Activated naive CD8-positive, alpha-beta T cell (primary cell): ENCODE data around the gene RBMS1.
A peak's percentile ranks its signal among the peaks of the same experiment; 100 is the strongest.
"Not testable (repeated sequence)": the region's sequence is repeated elsewhere in the genome, so short reads cannot be mapped to it uniquely, and the experiment has no call there.

ENCODE experiments used
- H3K27ac Mint-ChIP-seq: one replicate; pipeline ENCODE4 v1.8.0; 2021; ENCODE audit warnings: mixed read lengths
- H3K27me3 Mint-ChIP-seq: one replicate; pipeline ENCODE4 v1.8.0; 2021; ENCODE audit warnings: mixed read lengths
- H3K36me3 Mint-ChIP-seq: one replicate; pipeline ENCODE4 v1.8.0; 2021; ENCODE audit warnings: mixed read lengths
- H3K4me1 Mint-ChIP-seq: one replicate; pipeline ENCODE4 v1.8.0; 2021; ENCODE audit warnings: low read depth, mixed read lengths
- H3K4me3 Mint-ChIP-seq: one replicate; pipeline ENCODE4 v1.8.0; 2021; ENCODE audit warnings: mild to moderate bottlenecking, mixed read lengths
- H3K9me3 Mint-ChIP-seq: one replicate; pipeline ENCODE4 v1.8.0; 2021; ENCODE audit warnings: low read depth, mixed read lengths

RBMS1 gene

DNA sequence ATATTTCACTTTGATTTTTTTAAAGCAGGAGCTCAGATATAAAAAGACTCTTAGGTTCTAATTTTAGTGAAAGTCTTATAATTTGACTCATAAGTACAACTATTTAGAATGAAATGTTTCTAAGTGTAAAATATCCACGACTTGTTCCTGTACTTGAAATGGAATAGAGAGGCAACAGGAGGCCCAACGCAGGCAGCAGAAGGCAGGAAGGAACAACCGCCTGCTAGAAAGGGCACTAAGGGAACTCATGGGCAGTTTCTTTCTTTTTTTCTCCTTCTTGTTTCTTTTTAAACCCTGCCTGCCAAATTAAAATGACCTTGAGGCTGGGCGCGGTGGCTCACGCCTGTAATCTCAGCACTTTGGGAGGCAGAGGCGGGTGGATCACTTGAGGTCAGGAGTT lies 51.0 kb downstream of the RBMS1 start:
- Mint-ChIP-seq H3K27me3 (no peaks in the 10 kb centered on the region), H3K4me3 (no peak overlapping the region), H3K36me3 (peaks cover 23% of the 10 kb centered on the region), H3K4me1 (peaks cover 14% of the 10 kb centered on the region), H3K27ac (no peak overlapping the region), H3K9me3 (peaks cover 3% of the 10 kb centered on the region)

DNA sequence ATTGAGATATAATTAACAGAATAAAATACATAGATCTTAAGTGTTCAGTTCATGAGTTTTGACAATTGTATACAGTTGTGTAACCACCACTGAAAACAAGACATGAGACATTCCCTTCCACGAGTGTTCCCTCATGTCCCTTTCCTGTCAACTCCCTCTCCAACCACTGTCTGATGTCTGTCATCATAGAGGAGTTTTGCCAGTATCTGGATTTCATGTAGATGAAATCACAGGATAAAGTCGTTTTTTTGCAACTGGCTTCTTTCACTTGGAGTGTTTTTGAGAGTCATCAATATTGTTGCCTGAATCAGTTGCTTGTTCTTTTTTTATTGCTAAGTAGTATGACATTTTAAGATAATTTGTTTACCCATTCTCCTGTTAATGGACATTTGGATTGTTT lies 52.7 kb downstream of the RBMS1 start:
- Mint-ChIP-seq H3K27ac (no peak overlapping the region), H3K27me3 (no peaks in the 10 kb centered on the region), H3K36me3 (peaks cover 22% of the 10 kb centered on the region), H3K9me3 (peaks cover 3% of the 10 kb centered on the region), H3K4me1 (peaks cover 9% of the 10 kb centered on the region), H3K4me3 (no peak overlapping the region)

DNA sequence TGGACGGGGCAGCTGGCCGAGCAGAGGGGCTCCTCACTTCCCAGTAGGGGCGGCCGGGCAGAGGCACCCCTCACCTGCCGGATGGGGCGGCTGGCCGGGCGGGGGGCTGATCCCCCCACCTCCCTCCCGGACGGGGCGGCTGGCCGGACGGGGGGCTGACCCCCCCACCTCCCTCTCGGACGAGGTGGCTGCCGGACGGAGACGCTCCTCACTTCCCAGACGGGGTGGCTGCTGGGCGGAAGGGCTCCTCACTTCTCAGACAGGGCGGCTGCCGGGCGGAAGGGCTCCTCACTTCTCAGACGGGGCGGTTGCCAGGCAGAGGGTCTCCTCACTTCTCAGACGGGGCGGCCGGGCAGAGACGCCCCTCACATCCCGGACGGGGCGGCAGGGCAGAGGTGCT lies 54.6 kb downstream of the RBMS1 start:
- H3K4me3 Mint-ChIP-seq, H3K27ac Mint-ChIP-seq, H3K27me3 Mint-ChIP-seq, H3K9me3 Mint-ChIP-seq: not testable (repeated sequence)
- Mint-ChIP-seq H3K4me1 (peaks cover 18% of the 10 kb centered on the region), H3K36me3 (peaks cover 17% of the 10 kb centered on the region)

DNA sequence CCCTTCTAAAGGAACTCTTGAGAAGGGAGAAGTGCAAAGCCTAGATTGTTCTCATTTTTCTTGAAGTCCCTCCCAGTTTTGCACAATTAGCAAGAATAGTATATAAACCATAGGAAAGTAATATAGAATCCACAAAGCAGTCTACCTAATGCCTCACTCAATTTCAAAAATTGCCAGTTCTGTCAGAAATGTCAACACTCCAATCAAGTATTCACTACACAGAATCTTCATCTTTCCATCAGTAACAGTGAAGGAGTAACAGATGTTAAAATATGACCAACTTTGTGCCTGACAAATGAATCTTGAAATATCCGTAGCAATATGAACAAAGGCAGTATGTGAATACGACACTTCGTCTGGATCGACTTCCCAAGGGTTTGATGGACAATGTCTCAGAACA lies 56.3 kb downstream of the RBMS1 start:
- Mint-ChIP-seq H3K9me3 (no peaks in the 10 kb centered on the region), H3K27me3 (no peaks in the 10 kb centered on the region), H3K4me3 (no peak overlapping the region), H3K36me3 (peaks cover 18% of the 10 kb centered on the region), H3K27ac (no peak overlapping the region), H3K4me1 (peaks cover 32% of the 10 kb centered on the region)

DNA sequence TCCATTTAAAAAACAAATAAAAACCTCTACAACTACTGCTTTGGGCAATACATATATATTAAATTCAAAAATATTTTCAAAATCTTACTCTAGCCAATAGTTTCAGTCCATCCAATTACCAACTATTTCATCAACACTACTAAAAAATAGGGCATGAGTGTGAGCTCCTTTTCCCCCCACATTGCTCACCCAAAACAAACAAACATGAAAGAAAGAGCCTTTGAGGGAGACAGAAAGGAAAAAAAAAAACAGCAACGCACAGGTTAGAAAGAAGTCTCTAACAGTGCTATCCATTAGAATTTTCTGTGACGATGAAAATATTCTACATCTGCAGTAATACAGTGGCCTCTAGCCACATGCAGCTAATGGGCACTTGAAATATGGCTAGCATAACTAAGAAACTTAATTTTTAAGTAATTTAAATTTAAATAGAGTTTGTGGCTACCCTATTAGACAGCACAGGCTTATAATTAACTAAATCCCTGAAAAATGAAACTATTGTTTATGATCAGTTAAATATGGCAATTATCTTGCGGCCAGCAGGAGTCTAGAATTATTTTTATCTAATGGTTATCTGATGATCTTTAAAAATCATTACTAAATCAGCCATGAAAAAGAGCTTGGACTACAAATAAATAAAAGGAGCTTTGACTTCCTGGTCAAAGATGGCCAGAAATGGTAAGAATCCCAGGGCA lies 59.2 kb downstream of the RBMS1 start:
- H3K27me3 Mint-ChIP-seq = no peaks in the 10 kb centered on the region
- H3K9me3 Mint-ChIP-seq = no peaks in the 10 kb centered on the region
- H3K4me3 Mint-ChIP-seq = no peak overlapping the region
- H3K4me1 Mint-ChIP-seq = peaks cover 47% of the 10 kb centered on the region
- no peak overlapping the region for H3K27ac Mint-ChIP-seq
- peaks cover 23% of the 10 kb centered on the region for H3K36me3 Mint-ChIP-seq

DNA sequence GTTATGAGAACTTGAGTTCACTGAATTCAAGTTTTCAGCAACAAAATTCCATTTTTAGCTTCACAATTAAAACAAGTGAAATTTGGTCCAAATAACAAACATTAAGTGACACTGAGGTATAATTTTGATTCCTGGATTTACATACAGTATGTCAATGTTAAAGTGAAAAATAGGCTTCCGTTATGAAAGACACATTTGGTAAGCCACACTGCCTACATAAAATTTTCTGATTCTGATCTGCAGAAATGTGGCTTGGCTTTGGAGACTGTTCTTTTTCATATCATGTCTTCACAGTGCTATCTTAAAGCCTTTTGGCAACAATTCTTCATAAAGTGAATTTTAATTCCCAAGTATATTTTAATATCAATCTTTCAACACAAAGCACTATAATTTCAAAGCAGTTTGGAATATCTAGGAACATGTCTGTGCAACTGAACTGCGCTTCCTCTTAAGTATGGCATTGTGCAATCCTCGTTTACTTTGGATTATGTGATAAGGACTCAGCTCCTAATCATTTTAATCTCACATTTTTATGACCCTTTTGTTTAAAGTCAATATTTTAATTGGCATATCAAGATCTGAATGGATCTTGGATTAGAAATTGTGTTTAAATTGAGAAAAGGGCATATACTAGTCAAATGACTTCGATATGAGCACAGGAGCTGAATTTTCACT lies 60.0 kb downstream of the RBMS1 start:
- no peaks in the 10 kb centered on the region for H3K27me3 Mint-ChIP-seq
- H3K27ac Mint-ChIP-seq = no peak overlapping the region

DNA sequence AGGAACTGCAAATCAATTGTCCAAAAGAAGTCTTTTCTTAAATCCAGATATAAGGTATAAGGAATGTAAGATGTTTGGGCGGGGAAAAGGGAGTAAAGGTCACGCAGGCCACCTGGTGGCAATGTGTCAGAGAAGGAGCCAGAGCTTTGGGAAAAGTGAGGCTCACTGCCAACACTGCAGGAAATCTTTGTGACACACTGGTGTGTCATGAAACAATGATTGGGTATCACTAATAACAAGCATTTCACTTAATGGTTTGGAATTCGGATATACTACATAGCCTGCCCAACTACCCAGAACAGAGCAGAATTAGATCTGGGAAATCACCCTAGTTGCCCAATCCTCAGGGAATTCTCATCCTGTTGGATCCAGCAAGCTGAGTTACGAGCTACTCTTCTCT lies 61.0 kb downstream of the RBMS1 start:
- Mint-ChIP-seq H3K4me3 (no peak overlapping the region), H3K9me3 (no peaks in the 10 kb centered on the region), H3K36me3 (peaks cover 18% of the 10 kb centered on the region), H3K27ac (peak overlapping the region; percentile 10), H3K4me1 (peaks cover 63% of the 10 kb centered on the region), H3K27me3 (no peaks in the 10 kb centered on the region)

More for the DNA sequence above, 60.0 kb downstream of the RBMS1 start:
- H3K4me3 Mint-ChIP-seq = no peak overlapping the region
- no peaks in the 10 kb centered on the region for H3K9me3 Mint-ChIP-seq
- peaks cover 23% of the 10 kb centered on the region for H3K36me3 Mint-ChIP-seq
- H3K4me1 Mint-ChIP-seq = peaks cover 55% of the 10 kb centered on the region

DNA sequence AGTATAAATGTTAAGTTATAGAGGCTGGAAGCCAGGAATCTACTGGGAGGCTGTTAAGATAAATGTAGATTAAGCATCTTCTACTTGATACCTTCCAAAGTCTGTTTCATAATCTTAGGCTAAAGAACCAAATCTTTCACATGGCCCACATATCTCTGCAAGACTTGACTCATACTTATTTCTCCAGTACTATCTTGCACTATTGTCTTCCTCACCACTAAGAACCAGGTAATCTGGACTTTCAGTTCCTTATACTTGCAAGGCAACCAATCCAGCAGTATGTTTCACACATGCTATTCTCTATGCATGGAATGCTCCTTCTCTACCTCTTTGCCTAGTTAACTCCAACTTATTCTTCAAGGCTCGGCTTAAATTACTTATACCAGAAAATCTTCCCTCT lies 62.2 kb downstream of the RBMS1 start:
- Mint-ChIP-seq H3K4me1 (peaks cover 71% of the 10 kb centered on the region), H3K27me3 (no peaks in the 10 kb centered on the region), H3K4me3 (no peak overlapping the region), H3K9me3 (no peaks in the 10 kb centered on the region), H3K36me3 (peaks cover 15% of the 10 kb centered on the region), H3K27ac (peak overlapping the region; percentile 52)

DNA sequence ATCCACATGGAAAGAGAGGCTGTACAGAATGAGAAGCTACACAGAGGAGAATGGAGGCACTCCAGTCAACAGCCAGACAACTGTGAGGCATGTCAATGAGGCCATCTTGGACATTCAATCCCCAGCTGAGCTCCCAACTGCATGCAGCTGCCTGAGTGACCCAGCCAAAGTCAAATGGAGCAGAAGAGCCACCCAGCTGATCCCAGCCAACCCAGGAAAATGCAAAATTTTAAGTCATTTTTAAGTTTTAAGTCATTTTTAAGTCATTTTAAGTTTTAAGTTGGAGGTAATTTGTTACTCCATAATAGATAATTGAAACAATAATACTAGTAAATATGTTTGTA lies 63.6 kb downstream of the RBMS1 start:
- Mint-ChIP-seq H3K9me3 (no peaks in the 10 kb centered on the region), H3K36me3 (peaks cover 17% of the 10 kb centered on the region), H3K27ac (peak overlapping the region; percentile 80), H3K4me3 (no peak overlapping the region), H3K27me3 (no peaks in the 10 kb centered on the region), H3K4me1 (peaks cover 78% of the 10 kb centered on the region)

DNA sequence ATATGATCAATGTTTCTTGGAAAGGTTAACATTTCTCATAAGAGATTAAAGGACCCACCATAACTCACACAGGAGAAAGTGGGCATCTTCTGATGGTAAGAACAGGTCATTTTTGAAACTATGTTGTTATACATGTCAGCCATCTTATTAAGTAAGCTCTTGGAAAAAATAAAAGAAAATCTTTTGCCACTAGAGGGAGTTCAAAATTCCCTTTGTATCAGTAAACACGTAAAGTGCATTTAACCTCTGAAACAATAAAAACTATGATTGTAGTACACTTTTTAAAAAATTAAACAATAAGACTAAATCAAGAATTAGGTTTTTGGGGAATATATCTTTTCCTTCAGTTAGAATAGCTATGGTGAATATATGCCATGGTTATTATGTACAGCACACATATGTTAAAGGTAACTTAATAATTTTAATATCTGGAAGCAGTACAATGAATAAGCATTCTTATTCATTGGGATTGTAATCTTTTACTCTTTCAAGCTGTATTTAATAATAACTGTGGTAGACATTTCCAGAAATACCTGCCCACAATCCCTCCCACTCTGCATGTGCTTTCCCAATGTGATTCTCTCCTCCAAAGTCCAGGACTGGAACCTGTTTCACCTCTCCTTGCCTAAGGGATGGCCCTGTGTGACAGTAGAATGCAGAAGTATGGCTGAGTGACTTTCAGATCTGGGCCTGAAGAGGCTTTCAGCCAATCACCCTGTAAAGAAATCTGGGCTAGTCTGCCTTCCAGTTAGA lies 64.2 kb downstream of the RBMS1 start:
- Mint-ChIP-seq H3K9me3 (no peaks in the 10 kb centered on the region), H3K4me1 (peaks cover 74% of the 10 kb centered on the region), H3K36me3 (peaks cover 17% of the 10 kb centered on the region), H3K27ac (peak overlapping the region; percentile 96), H3K27me3 (no peaks in the 10 kb centered on the region), H3K4me3 (peak overlapping the region; percentile 47)

DNA sequence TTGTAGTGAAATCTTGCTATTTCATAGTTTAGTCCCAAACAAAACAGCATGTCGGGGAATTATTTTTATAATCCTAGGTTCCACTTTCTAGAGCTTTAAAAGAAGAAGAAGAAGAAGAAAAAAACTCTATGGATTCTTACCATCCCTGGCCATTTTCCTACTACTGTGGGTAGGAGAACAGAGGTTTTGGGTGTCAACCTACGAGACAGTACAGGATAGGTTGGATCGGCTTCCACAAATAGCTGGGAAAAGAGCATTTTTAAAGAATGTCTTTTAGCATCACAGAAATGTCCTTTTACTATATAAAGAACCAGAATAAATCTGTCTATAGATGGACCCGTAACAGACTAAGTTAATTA lies 65.2 kb downstream of the RBMS1 start:
- H3K27ac Mint-ChIP-seq = peak overlapping the region; percentile 96
- peak overlapping the region; percentile 86 for H3K4me3 Mint-ChIP-seq

DNA sequence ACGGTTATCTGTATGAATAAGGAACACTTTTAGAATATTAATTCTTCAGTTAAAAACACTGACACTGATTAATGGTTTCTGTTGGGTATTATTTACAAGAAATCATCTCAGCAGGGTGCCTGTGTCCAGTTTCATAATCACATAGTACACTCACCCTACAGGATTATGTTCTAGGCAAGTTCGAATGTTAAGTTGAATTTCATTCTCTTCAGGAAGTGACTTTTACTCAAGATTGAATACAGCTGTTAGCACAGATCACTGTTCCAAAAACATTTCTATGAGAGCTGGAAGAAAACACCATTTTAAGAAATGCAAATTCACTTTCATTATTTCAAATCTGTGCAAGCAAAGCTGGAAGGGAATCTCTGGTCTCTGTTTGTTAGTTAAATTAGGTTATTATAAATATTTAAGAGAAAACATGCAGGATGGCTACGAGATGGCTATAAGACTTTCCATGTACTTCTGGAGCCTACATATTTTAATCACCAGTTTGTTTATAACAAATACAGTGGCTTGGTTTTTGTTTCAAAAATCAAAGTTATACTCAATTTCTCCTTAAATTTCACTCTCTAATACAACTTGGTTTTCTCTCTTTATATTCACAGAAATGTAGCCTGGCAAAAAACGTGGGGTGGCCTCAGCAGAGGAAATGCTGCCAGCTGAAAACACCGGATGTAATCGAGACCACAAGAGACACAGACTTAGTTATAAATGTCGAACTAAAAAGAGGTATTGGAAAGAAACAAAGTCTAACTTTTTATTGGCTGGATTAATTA lies 65.8 kb downstream of the RBMS1 start:
- Mint-ChIP-seq H3K4me1 (peaks cover 67% of the 10 kb centered on the region), H3K27me3 (no peaks in the 10 kb centered on the region), H3K4me3 (peak overlapping the region; percentile 86), H3K9me3 (no peaks in the 10 kb centered on the region), H3K36me3 (peaks cover 17% of the 10 kb centered on the region), H3K27ac (peak overlapping the region; percentile 96)

More for the DNA sequence above, 65.2 kb downstream of the RBMS1 start:
- Mint-ChIP-seq H3K36me3 (peaks cover 17% of the 10 kb centered on the region), H3K4me1 (peaks cover 67% of the 10 kb centered on the region), H3K9me3 (no peaks in the 10 kb centered on the region), H3K27me3 (no peaks in the 10 kb centered on the region)

DNA sequence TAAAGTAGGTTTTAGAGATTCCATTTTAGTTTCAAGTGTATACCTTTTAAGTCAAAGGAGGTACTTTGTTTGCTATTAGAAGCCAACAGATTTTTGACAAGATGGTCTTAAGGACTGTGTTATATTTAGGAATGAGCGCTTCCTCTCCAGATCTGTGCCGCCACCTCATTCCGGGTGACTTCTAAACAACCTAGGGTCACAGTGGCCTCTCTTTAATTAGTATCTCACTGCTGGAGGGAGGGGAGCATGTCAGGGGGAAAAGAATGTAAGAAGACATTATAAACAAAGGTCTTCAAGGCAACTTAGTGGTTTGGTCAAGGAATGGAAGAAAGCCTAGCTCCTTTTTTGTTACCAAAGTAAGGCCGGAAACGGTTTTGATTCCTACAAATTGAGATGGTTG lies 67.0 kb downstream of the RBMS1 start:
- Mint-ChIP-seq H3K27ac (peak overlapping the region; percentile 70), H3K27me3 (no peaks in the 10 kb centered on the region), H3K4me3 (no peak overlapping the region), H3K36me3 (peaks cover 11% of the 10 kb centered on the region), H3K4me1 (peaks cover 70% of the 10 kb centered on the region), H3K9me3 (no peaks in the 10 kb centered on the region)

DNA sequence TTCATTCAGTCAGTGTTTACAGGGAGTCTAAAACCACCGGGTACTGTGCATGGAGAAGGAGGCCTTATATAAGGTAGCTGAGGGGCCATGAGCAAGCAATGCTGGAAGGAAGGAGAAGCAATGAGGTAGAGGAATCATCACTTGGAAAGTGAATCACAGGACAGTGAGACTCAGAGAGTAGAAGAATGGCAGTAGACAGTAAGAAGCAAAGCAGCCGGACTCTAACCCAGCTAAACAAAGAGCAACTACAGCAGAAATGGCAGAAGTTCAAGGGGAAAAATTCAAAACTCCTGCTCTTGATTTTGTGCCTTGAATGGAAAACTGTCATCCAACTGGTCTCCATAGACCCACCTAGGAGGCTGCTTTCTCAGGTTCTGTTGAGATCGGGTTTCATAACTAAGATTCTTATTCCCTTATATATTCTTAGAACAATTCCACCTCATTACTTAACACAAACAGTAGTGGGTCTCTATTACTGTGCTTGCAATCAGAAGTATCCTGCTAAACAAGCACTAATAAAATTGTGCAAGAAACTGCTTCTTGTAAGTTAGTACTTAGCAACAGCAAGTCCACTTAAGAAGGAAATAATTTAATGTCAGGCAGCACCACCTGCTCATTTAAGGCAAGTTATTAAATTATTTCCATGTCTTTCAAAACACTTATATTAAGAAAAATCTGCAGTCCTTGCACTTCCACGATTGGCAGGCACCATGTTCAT lies 68.0 kb downstream of the RBMS1 start:
- H3K9me3 Mint-ChIP-seq = no peaks in the 10 kb centered on the region
- H3K4me3 Mint-ChIP-seq = no peak overlapping the region
- H3K4me1 Mint-ChIP-seq = peaks cover 71% of the 10 kb centered on the region
- H3K27ac Mint-ChIP-seq = peak overlapping the region; percentile 88
- H3K36me3 Mint-ChIP-seq = peaks cover 5% of the 10 kb centered on the region
- no peaks in the 10 kb centered on the region for H3K27me3 Mint-ChIP-seq
